ENCODE measurements around the gene ACAN.

ACAN gene

DNA sequence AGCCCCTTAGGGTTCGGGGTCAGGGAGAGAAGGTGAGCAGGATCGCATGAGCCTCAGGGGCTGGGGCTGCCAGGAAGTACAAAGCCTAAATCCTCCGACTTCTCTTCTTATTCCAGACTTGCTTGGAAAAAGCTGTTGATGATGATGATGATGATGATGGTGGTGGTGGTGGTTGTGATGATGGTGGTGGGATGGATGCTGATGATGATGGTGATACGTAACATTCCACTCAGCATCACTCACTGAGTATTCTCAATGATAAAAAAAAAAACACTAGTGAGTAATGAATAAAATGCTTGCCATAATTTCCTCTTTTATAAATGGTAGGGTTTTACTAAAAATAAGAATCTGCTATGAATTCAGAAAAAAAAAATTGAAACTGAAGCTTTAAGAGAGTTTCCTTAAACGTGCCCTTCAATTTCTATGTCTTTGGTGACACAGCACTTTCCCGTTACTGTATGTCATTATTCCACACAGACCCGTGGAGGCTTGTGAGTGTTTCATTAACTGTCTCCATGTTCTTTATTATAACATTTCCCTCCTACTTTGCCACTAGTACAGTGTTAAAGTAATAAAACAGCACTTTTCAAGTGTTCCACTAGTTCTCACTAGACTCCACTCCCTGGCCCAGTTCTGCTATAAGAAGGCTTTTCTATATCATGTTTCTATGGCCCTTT lies 5.4 kb upstream of the ACAN start:
- Histone ChIP-seq H3K36me3 (no peaks in the 10 kb centered on the region), H3K4me3 (ENCODE audit: low read depth, low read length) (no peak overlapping the region), H3K27me3 (peaks cover 61% of the 10 kb centered on the region), H3K9me3 (no peaks in the 10 kb centered on the region), H3K4me1 (no peaks in the 10 kb centered on the region)
- TF ChIP-seq CTCF (IDR thresholded peaks at IDR 0.05; ENCODE audit: low read depth, low read length): no peak
- DNase-seq: no peak

DNA sequence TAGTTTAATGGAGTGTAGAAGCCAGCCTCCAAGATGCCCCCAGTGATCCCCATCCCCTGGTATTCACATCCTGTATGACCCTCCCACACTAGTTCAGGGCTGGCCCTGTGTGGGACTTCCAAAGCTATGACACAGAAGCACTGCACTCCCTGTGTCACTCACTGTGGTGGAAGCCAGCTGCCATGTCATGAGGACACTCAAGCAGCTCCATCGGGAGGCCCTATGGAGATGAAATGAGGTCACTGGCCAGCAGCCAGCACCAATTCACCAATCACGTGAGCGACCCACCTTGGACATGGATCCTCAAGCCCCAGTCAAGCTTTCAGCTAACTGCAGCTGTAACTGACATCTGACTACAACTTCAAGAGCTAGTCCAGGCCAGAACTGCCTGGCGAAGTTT lies 3.9 kb upstream of the ACAN start:
- Histone ChIP-seq H3K27me3 (peaks cover 61% of the 10 kb centered on the region), H3K4me1 (no peaks in the 10 kb centered on the region), H3K36me3 (no peaks in the 10 kb centered on the region), H3K4me3 (ENCODE audit: low read depth, low read length) (no peak overlapping the region), H3K9me3 (no peaks in the 10 kb centered on the region)
- no peak for DNase-seq
- no peak for TF ChIP-seq CTCF (IDR thresholded peaks at IDR 0.05; ENCODE audit: low read depth, low read length)

GRCh38 chr15:88800026-88800425 lies 3.2 kb upstream of the ACAN start:
- H3K4me1 ChIP-seq: no peaks in the 10 kb centered on the region
- no peak overlapping the region for H3K4me3 ChIP-seq (ENCODE audit: low read depth, low read length)
- no peaks in the 10 kb centered on the region for H3K36me3 ChIP-seq
- H3K27me3 ChIP-seq: peaks cover 62% of the 10 kb centered on the region
- no peaks in the 10 kb centered on the region for H3K9me3 ChIP-seq
- DNase-seq: no peak
- TF ChIP-seq CTCF (IDR thresholded peaks at IDR 0.05; ENCODE audit: low read depth, low read length): no peak

DNA sequence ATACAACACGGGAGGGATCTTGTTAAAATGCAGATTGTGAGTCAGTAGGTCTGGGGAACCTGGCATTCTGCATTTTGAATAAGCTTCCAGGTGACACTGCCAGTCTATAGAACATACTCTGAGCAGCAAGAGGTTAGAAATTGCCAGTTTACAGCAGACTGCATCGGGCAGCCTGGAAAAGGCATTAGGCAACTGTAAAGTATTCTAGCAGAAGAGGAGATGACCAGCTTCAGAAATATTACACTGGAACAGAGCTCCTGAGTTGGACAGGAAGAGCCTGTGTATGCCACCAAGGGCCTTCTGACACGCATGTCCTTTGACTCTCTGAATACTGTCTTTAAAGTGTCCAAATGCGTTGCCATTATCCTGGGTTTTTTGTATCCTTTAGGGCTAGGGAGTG lies 2.5 kb upstream of the ACAN start:
- Histone ChIP-seq H3K27me3 (peaks cover 64% of the 10 kb centered on the region), H3K4me3 (ENCODE audit: low read depth, low read length) (no peak overlapping the region), H3K36me3 (no peaks in the 10 kb centered on the region), H3K4me1 (no peaks in the 10 kb centered on the region), H3K9me3 (no peaks in the 10 kb centered on the region)
- DNase-seq: no peak
- TF ChIP-seq CTCF (IDR thresholded peaks at IDR 0.05; ENCODE audit: low read depth, low read length): no peak

GRCh38 chr15:88802250-88802990 lies 816 bp upstream of the ACAN start:
- Histone ChIP-seq H3K36me3 (no peaks in the 10 kb centered on the region), H3K4me3 (ENCODE audit: low read depth, low read length) (no peak overlapping the region), H3K4me1 (no peaks in the 10 kb centered on the region), H3K9me3 (no peaks in the 10 kb centered on the region), H3K27me3 (peaks cover 69% of the 10 kb centered on the region)
- TF ChIP-seq CTCF (IDR thresholded peaks at IDR 0.05; ENCODE audit: low read depth, low read length): no peak
- DNase-seq: no peak

- H3K4me1 ChIP-seq: no peaks in the 10 kb centered on the region
- no peak for TF ChIP-seq CTCF (IDR thresholded peaks at IDR 0.05; ENCODE audit: low read depth, low read length)
- H3K4me3 ChIP-seq (ENCODE audit: low read depth, low read length): no peak overlapping the region
- H3K27me3 ChIP-seq: peaks cover 67% of the 10 kb centered on the region
- no peak for DNase-seq
- no peaks in the 10 kb centered on the region for H3K36me3 ChIP-seq
- H3K9me3 ChIP-seq: no peaks in the 10 kb centered on the region
Observed at GRCh38 chr15:88802991-88803240, 320 bp upstream of the ACAN start.
